HFF-Myc (cell line): ENCODE results near the gene CTNND2.

ENCODE experiments used
- DNase-seq: peaks from one replicate; pipeline ENCODE4 v3.0.0-alpha.2; 2011; ENCODE audit warnings: low read depth; ENCODE audit errors: extremely low read depth
- H3K4me3 ChIP-seq: replicated peaks from 2 replicates; pipeline ENCODE4 v1.5.1; 2011; ENCODE audit warnings: low read depth, mild to moderate bottlenecking, control low read depth, low read length
- TF ChIP-seq, protein P1 (sequence below): IDR thresholded peaks from 2 replicates; pipeline ENCODE4 v1.5.1; 2012; ENCODE audit warnings: mild to moderate bottlenecking, low read depth, low read length, control low read depth; ENCODE audit errors: missing control alignments

The CTNND2 gene

DNA sequence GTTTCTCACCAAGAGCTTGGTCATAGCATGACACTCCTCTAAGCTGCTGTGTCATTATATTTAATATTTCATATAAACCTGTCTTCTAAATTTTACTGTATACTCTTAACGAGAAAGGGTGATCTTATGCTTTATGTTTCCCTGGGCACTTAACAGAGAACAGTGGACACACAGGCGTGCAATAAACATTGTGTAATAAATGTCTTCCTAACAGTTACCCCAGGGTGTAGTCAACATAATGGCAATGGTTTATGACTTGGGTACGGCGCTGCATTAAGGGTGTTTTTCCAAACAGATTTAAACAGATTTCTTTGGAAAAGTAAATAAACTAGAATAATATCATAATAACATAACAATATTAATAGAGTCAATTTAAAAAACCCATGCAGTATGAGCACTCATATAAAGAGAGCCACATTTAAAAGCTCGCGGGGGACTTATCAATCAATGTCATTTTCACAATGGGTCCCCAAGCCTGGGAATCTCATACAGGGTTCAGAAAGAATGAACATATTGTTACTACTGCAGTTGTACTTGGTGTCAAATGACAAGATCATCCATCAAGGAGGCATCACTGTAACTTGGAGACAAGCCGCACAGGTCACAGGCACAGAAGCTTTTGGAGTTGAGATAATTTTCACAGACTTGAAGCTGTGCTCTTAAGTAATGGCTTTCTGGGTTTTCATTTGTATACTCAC lies 376.4 kb downstream of the CTNND2 start:
- TF ChIP-seq, protein P1, sequence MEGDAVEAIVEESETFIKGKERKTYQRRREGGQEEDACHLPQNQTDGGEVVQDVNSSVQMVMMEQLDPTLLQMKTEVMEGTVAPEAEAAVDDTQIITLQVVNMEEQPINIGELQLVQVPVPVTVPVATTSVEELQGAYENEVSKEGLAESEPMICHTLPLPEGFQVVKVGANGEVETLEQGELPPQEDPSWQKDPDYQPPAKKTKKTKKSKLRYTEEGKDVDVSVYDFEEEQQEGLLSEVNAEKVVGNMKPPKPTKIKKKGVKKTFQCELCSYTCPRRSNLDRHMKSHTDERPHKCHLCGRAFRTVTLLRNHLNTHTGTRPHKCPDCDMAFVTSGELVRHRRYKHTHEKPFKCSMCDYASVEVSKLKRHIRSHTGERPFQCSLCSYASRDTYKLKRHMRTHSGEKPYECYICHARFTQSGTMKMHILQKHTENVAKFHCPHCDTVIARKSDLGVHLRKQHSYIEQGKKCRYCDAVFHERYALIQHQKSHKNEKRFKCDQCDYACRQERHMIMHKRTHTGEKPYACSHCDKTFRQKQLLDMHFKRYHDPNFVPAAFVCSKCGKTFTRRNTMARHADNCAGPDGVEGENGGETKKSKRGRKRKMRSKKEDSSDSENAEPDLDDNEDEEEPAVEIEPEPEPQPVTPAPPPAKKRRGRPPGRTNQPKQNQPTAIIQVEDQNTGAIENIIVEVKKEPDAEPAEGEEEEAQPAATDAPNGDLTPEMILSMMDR = no peak
- no peak overlapping the region for H3K4me3 ChIP-seq
- DNase-seq = no peak

DNA sequence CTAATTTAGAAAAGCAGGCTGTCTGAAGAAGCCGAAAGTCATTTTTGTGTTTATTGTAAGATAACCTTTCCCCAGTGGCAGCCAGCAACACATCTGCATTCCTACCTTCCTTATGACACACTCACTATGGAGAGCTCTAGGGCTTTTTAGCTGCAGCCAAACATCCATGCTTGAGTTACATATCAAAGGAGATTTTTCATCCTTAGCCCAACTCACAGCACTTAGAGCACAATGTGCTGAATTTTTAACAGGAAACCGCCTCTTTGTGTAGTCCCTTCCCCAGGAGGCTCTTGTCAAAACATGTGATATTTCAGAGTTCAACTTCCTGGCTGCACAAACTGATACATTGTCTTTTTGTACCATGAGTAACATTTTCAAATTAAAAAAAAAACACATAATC lies 379.2 kb downstream of the CTNND2 start:
- no peak for DNase-seq
- TF ChIP-seq, protein P1 = no peak
- H3K4me3 ChIP-seq = no peak overlapping the region

DNA sequence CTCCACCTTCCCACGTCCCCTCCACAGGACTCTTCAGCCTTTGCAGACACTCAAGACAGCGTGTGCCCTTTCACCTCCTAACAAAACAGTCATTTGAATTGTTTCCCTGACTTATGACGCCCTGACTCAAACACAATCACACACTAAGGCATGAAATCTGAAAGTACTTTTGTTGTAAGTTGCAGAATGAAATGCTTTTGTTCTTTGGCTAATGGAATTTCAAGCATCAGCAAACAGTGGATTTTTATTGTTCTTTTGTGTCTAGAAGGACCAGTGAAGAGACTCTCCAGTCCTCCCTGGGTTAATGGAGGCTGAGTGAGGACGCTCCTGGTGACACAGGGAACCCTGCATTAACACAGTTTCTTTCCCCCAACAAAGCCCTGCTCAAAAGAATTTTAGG lies 380.1 kb downstream of the CTNND2 start:
- H3K4me3 ChIP-seq = no peak overlapping the region
- TF ChIP-seq, protein P1 = no peak
- no peak for DNase-seq

DNA sequence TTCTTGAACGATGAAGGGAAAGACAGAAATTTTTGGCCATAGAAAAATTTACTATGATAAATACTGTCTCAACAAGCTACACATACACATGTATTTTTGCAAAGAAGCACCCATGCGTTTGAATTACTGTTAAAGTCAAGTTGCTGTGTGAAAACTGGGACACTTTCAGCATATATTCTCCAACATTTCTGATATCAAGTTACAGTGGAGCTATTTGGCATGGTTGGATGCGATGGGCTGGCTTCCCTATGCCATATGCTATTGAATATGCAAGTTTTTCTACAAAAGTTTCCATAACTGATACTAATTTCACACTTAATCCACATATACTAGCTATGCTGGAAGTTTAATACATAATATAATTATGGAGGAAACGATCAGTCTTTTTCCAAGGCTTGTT lies 381.4 kb downstream of the CTNND2 start:
- TF ChIP-seq, protein P1 = no peak
- DNase-seq = no peak
- H3K4me3 ChIP-seq = no peak overlapping the region

DNA sequence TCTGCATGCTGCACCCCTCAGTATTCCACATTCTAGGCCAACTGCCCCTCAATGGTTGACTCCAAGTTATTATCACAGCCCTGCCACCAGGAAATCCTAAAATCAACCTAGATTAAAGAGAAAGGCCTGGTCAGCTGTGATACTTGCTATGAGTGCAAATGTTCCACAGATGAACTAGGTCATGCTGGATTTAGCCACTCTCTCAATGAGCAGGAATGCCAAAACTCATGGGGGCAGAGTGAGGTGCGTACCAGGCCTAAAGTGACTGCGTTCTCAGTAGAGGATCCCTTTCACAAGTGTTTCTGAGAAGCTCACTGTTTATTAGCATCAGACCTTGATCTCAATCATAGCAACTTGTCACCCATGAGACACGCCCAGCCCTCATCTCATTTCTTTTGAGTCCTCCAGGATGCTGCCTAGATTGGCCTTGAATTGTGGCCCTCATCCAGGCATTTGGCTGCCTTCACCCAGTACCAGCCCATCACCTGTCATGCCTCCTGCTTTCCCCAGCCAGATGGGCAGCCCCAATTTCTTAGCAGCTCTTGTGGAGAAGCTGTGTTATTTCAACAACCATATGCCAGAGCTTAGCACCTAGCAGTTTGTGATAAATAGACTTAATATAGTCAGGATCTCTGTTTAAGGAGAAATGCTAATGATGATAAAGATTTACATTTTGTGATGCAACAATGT lies 383.9 kb downstream of the CTNND2 start:
- DNase-seq = no peak
- no peak overlapping the region for H3K4me3 ChIP-seq
- TF ChIP-seq, protein P1 = no peak

DNA sequence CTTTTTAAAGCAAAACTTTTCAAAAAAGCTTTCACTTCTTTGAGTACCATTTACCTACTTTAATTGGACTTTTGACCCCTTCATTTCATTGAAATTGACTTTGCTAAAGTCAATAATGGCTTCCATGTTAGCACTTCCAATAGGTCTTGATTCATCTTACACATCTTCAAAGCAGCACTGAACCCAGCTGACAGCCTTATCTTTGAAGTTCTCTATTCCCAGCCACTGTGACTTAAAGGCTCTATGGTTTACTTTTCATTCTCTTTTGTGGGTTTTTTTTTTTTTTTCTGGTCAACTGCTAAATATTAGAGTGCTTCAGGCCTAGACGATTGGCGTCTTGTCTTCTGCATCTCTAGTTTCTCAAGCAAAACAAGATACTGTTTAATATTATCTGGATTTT lies 385.0 kb downstream of the CTNND2 start:
- TF ChIP-seq, protein P1 = no peak
- DNase-seq = no peak
- no peak overlapping the region for H3K4me3 ChIP-seq
